Measurements from ENCODE around the gene GALT.

GRCh38 chr9:34684145-34684544 lies 37.7 kb downstream of the GALT start:
- TF ChIP-seq CTCF (IDR thresholded peaks at IDR 0.05), result no peak
- no peak for TF ChIP-seq POLR2A (IDR thresholded peaks at IDR 0.05)
- TF ChIP-seq EP300 (IDR thresholded peaks at IDR 0.05), result no peak

Data from upper lobe of left lung (tissue), 4 donors.